ENCODE measurements around the gene MCCC2. TPM values are rescaled to one million over a fixed set of nuclear protein-coding genes. Genes with fewer than 3 reads are reported as not detected.
"Not testable (repeated sequence)": the region's sequence is repeated elsewhere in the genome, so short reads cannot be mapped to it uniquely, and the experiment has no call there.

MCCC2 gene
- total and polyA plus RNA-seq, 2 of the 13 experiments (the other 11 are each of a cell fraction or from before 2014, with no cell fraction given), result 44.8 to 83.6 TPM

DNA sequence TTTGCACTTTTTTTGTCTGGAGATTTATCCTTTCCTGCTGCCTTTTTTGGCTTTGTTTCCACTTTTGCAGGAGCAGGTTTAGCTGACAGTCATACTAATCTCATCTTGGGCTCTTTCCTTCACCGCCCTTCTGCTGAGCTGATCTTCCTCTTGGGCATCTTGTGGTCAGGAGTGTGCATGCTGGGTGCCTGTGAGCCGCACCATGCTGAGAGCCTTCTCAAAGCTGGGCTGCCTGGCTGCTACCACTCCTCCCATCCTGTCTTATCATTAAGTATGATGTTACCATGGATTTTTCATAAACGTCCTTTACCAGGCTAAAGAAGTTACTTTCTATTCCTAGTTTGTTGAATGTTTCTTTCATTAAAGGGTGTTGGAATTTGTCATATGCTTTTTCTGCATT, 49.5 kb upstream of the MCCC2 start (continued):
- TF ChIP-seq ZNF609 (CRISPR knock-in tag; IDR thresholded peaks at IDR 0.05; ENCODE audit: borderline replicate concordance) (no peak), FOXO4 (CRISPR knock-in tag; conservative IDR thresholded peaks at IDR 0.05) (no peak), SMAD1 (CRISPR knock-in tag; IDR thresholded peaks at IDR 0.05; ENCODE audit: borderline replicate concordance, low read depth) (no peak), FOSL1 (CRISPR knock-in tag; IDR thresholded peaks at IDR 0.05; ENCODE audit: borderline replicate concordance) (no peak), ZKSCAN5 (CRISPR knock-in tag; IDR thresholded peaks at IDR 0.05) (no peak), ERF (CRISPR knock-in tag; IDR thresholded peaks at IDR 0.05) (no peak), POGZ (CRISPR knock-in tag; IDR thresholded peaks at IDR 0.05) (no peak), ZNF367 (CRISPR knock-in tag; IDR thresholded peaks at IDR 0.05; ENCODE audit: borderline replicate concordance) (no peak), ZNF709 (CRISPR knock-in tag; IDR thresholded peaks at IDR 0.05) (no peak), LRRFIP1 (CRISPR knock-in tag; conservative IDR thresholded peaks at IDR 0.05) (no peak), ATF4 (CRISPR knock-in tag; IDR thresholded peaks at IDR 0.05) (no peak)

- 95% methylated on average over 7 of the region's 7 CpGs for WGBS (ENCODE audit: low lambda C conversion rate)
- peaks cover 6 to 47% of the 10 kb centered on the region in 2 experiments; a peak in 4 of 5 replicates for H3K36me3 ChIP-seq (replicated peaks in 1 of 2; ENCODE audit: control insufficient read depth in 1 of 2, insufficient read depth in 2 of 2, low read length in 2 of 2)
- H3K9ac ChIP-seq (ENCODE audit: insufficient read depth, low read depth, low read length); H3K27me3 ChIP-seq (ENCODE audit: control insufficient read depth in 1 of 2, insufficient read depth in 2 of 2, low read length in 2 of 2); H3K79me2 ChIP-seq (ENCODE audit: insufficient read depth, low read length); H4K20me1 ChIP-seq (ENCODE audit: insufficient read depth, low read length); intact Hi-C loops (cut with micrococcal nuclease; ENCODE audit: unreplicated experiment); H3K27ac ChIP-seq (ENCODE audit: extremely low read length, insufficient read depth, low read length); POLR2A ChIA-PET; H2AFZ ChIP-seq (ENCODE audit: low read length); DNase-seq (ENCODE audit: low spot score); BruUV-seq (replicated peaks); FAIRE-seq; ATAC-seq; H3K9me3 ChIP-seq (ENCODE audit: low read length); in situ Hi-C loops (cut with HindIII; ENCODE audit: extremely low pct_ligation_motif_present, low pct_unique_long_range_greater_than_20kb); H3K4me2 ChIP-seq (ENCODE audit: low read depth, low read length); H3K4me3 ChIP-seq (replicated peaks in 1 of 3; ENCODE audit: insufficient read depth in 1 of 3, low read depth in 2 of 3, low read length in 3 of 3); H3K4me1 ChIP-seq (ENCODE audit: insufficient read depth, low read length); CTCF ChIA-PET (ENCODE audit: low intra/inter-chr PET ratio, low total read pairs): not testable (repeated sequence)
Observed at GRCh38 chr5:71550885-71551284, 36.3 kb upstream of the MCCC2 start.

All from HepG2 (cell line).